ENCODE data around the gene UNC93A.
"Not testable (repeated sequence)": the region's sequence is repeated elsewhere in the genome, so short reads cannot be mapped to it uniquely, and the experiment has no call there.

UNC93A gene

GRCh38 chr6:167268683-167269280 is 22.3 kb upstream of the UNC93A start:
- DNase-seq (ENCODE audit: low read depth, low spot score): no peak
- no peak overlapping the region for H3K4me3 ChIP-seq (ENCODE audit: low read length)

DNA sequence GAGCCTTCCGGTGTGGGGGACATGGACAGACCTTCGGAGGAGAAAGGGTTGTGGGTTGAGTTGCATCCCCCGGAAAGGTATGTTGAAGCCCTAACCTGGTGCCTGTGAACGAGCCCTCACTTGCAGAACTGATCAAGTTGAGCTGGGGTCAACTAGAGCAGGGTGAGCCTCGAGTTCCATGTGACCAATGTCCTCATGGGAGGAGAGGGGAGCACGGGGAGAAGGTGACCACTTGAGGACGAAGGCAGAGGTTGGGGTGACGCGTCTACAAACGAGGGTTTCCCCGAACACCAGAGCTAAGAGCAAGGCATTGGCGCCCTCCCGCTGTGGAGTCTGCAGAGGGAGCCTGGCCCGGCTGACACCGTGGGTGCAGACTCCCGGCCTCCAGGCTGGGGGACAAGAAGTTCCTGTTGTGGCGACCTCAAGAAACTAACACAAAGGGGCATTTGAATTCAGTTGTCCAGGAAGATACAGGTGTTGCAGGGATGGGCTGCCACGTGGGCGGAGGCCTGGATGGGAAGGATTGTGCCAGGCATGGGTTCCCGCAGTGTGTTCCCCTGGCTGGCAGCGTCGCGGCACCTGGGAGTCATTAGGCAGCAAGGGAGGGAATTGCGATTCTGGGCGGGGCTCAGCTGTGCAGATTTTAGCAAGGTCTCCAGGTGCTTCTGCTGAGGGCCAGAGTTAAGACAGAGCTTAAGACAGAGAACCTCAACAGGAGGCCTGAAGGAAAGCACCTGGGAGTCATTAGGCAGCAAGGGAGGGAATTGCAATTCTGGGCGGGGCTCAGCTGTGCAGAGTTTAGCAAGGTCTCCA is 20.4 kb upstream of the UNC93A start:
- no peak for DNase-seq (ENCODE audit: low read depth, low spot score)
- H3K4me3 ChIP-seq (ENCODE audit: low read length): no peak overlapping the region

DNA sequence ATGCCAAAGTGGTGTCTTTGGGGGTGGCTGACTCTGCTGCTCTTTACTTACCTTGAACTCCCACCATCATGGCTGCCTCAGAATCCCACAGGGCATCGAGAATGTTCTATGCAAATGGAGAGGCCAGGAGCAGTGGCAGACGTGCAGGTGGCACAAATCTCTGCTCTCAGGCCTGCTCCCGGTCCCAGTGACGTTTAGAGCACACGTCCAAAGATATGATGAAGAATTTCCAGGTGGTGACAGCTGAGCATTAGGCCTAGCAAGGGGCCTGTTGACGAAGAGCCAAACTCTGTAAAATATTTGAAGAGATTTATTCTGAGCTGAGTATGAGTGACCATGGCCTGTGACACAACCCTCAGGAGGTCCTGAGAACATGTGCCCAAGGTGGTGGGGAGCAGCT is 19.0 kb upstream of the UNC93A start:
- no peak for DNase-seq (ENCODE audit: low read depth, low spot score)
- H3K4me3 ChIP-seq (ENCODE audit: low read length): no peak overlapping the region

- no peak for DNase-seq (ENCODE audit: low read depth, low spot score)
- no peak overlapping the region for H3K4me3 ChIP-seq (ENCODE audit: low read length)
Observed at GRCh38 chr6:167272696-167273379, 18.3 kb upstream of the UNC93A start.

DNA sequence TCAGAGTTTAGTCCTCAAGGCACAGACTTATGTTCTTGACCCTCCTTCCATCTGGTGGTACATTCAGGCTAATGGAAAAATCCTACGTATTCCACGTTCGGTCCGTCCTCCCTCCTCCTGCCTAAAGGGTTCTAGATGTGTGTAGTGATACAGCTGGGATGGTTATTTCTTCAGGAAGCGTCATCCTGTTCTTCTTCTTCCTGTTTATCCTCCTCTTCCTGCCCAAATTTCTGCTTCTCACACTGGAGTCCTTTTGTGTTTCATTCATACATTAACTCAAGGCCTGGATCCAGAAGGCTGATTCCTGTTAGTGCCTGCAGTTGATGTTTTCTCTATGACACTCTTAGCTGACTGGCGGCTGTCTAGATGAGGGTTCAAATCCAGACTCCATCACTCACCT is 16.8 kb upstream of the UNC93A start:
- H3K4me3 ChIP-seq (ENCODE audit: low read length): no peak overlapping the region

GRCh38 chr6:167275001-167275400 is 16.1 kb upstream of the UNC93A start:
- H3K4me3 ChIP-seq (ENCODE audit: low read length): no peak overlapping the region
- DNase-seq (ENCODE audit: low read depth, low spot score): no peak

More for the DNA sequence above, 16.8 kb upstream of the UNC93A start:
- DNase-seq (ENCODE audit: low read depth, low spot score): no peak

- H3K4me3 ChIP-seq (ENCODE audit: low read length): no peak overlapping the region
- no peak for DNase-seq (ENCODE audit: low read depth, low spot score)
Observed at GRCh38 chr6:167275436-167275835, 15.7 kb upstream of the UNC93A start.

- no peak overlapping the region for H3K4me3 ChIP-seq (ENCODE audit: low read length)
- DNase-seq (ENCODE audit: low read depth, low spot score): no peak
Observed at GRCh38 chr6:167276772-167277533, 14.2 kb upstream of the UNC93A start.

DNA sequence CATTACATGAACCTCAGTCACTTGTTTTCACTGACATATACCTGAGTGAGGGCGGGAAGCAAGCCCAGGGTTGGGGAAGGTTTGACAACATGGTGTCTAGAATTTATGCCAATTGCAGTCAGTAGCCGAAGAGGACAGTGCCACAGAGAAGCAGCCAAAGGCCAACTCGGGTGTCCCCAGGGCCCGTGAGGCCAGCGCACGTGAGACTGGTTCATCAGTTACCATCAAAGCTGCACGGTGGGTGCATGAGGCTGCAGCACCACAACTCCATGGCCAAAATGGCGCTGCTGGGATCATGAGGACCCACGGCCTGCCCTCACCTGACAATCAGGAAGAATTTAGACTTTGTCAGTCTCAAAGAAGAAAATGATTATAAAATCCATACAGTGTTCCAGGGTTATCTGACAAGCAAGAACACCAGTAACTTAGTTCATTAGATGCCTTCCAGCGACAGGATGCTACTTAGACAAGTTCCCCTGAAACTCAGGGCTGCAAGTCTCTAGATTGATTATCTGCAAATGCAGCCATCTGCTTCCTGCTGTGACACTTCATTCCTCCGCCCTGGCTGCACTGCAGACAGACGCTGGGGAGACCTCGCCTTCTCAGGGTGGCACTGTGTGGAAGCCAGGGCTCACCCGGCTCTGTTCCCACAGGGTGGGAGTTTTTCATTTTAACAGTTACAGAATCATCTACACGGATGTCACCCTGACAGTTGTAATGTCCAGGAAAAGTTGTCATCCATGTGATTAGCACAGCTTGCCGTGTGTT is 12.8 kb upstream of the UNC93A start:
- not testable (repeated sequence) for DNase-seq (ENCODE audit: low read depth, low spot score); H3K4me3 ChIP-seq (ENCODE audit: low read length)

DNA sequence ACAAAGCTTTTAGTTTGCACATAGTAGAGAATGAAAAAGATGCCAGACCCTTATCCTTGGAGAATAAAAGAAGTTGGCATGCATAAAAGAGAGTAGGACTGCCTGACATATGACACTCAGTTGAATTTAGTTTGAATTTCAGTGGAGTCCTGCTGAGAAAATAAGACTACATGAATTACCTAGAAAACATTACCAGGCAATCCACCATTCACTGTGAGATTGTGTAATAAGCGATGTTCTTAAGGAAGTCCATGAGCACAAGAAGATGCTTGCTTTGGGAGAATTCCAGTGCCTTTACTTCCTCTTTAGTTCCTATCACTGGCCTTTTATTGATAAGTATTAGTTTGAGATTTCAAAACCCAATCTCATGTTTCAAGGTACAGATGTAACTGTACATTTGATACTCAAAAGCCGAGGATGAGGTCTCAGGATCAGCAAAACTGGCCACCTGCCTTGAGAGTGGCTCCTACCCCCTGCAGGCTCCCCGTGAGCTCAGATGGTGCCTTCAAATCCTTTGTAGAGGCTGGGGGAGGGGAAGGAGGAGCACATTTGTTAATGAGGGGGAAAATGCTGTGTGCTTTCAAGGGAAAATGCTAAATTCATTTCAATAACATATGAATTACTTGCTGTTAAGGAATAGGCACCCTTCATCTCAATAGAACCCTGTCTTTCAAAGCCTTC is 11.2 kb upstream of the UNC93A start:
- DNase-seq (ENCODE audit: low read depth, low spot score): no peak
- H3K4me3 ChIP-seq (ENCODE audit: low read length): no peak overlapping the region

DNA sequence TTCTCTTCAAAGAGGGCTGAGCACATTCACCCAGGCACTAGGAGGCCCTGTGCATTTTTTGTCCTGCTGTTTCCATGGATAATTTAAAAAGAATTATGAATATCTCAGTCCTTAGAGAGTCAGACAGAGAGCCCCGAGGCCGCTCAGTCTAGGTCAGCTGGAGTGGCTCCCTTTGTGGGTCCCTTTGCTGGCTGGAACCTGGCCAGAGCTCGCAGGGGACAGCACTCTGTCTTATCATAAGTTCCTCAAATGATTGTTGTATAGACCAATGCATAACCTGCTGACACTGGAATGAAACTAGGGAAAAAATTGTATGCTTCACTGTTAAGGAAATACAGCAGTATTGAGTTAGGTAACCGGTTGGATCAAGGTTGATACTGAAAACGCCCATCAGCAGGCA is 10.6 kb upstream of the UNC93A start:
- H3K4me3 ChIP-seq (ENCODE audit: low read length); DNase-seq (ENCODE audit: low read depth, low spot score): not testable (repeated sequence)

DNA sequence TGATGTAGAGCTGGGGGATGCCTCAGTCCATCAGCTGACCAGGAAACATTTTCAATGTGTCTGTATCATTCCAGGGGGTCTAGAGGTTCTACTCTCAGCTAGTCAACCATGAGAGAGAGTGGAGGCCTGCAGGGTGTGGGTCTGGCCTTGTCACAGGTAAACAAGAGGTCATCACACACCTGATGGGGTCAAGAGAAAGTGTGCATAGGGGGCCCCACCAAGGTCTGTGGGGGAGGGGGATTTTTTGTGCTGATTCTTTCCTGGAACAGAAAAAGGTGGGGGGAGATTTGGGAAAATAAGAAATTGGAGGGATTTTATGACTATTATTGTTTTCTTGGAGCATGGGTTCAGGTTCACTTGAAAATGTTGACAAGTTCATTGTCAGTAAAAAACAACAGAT is 8.9 kb upstream of the UNC93A start:
- DNase-seq (ENCODE audit: low read depth, low spot score): no peak
- H3K4me3 ChIP-seq (ENCODE audit: low read length): no peak overlapping the region

GRCh38 chr6:167284565-167284964 is 6.5 kb upstream of the UNC93A start:
- H3K4me3 ChIP-seq (ENCODE audit: low read length); DNase-seq (ENCODE audit: low read depth, low spot score): not testable (repeated sequence)

DNA sequence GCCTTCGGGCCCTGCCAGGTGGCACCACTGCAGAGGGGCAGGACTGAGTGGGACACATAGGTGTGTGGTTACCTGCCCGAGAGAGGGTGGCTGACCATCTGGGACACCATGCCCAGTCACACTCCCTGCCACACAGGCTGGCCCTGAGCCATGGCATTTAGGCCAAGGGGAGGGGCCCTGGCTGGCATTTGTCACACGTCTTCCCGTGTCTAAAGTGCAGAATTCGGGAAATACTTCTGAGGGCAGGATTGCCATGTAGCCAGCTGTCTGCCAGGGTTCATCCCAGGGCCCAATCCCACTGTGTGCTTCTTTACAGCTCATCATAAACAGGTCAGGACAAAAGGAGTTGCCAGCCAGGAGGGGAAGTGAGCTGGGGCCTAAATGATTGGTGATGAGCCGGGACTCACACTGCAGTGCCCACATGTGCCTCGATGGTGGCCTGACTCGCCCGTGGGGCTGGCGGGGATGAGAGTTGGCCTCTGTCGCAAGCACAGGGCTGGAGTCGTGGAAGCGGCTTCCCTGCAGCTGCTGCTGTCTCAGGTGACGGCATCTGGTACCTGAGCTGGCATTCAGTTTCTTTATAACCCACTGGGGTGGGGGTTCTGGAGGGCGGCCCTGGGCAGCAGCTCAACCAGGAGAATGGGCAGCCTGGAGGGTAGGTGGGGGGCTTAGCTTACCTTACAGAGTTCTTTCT is 5.9 kb upstream of the UNC93A start:
- DNase-seq (ENCODE audit: low read depth, low spot score): no peak
- no peak overlapping the region for H3K4me3 ChIP-seq (ENCODE audit: low read length)

GRCh38 chr6:167287513-167288048 is 3.5 kb upstream of the UNC93A start:
- DNase-seq (ENCODE audit: low read depth, low spot score): no peak
- H3K4me3 ChIP-seq (ENCODE audit: low read length): no peak overlapping the region

GRCh38 chr6:167288591-167289225 is 2.4 kb upstream of the UNC93A start:
- H3K4me3 ChIP-seq (ENCODE audit: low read length): not testable (repeated sequence)
- DNase-seq (ENCODE audit: low read depth, low spot score): peak; percentile 50

DNA sequence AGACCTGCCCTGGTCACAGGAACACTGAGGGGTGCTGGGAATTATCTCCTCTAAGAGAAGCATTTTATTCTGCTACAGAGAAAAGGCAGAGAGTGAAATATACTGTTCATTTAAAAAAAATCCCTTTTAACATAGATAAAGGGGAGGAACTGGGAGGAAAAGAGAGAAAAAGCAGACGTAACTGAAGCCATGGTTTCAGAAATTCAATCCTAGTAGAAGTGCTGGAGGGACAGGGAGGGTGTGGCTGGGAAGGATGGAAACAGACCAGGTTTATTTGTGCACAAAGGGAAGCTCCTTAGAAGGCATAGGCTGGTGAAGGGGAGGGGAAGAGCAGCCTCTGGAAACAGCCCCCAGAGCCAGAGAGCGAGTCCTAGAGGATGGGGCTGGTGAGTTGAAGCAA is 1.8 kb upstream of the UNC93A start:
- H3K4me3 ChIP-seq (ENCODE audit: low read length); DNase-seq (ENCODE audit: low read depth, low spot score): not testable (repeated sequence)

All from Jurkat, Clone E6-1 (cell line).